Measurements from ENCODE around the gene TLR2. TPM values are rescaled to one million over a fixed set of nuclear protein-coding genes. Genes with fewer than 3 reads are reported as not detected.

The TLR2 gene, protein sequence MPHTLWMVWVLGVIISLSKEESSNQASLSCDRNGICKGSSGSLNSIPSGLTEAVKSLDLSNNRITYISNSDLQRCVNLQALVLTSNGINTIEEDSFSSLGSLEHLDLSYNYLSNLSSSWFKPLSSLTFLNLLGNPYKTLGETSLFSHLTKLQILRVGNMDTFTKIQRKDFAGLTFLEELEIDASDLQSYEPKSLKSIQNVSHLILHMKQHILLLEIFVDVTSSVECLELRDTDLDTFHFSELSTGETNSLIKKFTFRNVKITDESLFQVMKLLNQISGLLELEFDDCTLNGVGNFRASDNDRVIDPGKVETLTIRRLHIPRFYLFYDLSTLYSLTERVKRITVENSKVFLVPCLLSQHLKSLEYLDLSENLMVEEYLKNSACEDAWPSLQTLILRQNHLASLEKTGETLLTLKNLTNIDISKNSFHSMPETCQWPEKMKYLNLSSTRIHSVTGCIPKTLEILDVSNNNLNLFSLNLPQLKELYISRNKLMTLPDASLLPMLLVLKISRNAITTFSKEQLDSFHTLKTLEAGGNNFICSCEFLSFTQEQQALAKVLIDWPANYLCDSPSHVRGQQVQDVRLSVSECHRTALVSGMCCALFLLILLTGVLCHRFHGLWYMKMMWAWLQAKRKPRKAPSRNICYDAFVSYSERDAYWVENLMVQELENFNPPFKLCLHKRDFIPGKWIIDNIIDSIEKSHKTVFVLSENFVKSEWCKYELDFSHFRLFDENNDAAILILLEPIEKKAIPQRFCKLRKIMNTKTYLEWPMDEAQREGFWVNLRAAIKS
- total RNA-seq (2022) (7.0 and 10.8 TPM in 2 replicates), Bru-seq, nascent RNA (percentile 45 among the genes with signal in this experiment), BruChase-seq, experiment 1, labeled RNA remaining after a 6-hour chase (percentile 64 among the genes with signal in this experiment), BruChase-seq, experiment 2, labeled RNA remaining after a 2-hour chase (percentile 57 among the genes with signal in this experiment)
- long read RNA-seq, full-length matches to known transcripts: 4 of 7 reads
- long read RNA-seq, partial matches to known transcripts: 0 of 7 reads
- long read RNA-seq, other reads (novel, unspliced or antisense): 3 of 7 reads

DNA sequence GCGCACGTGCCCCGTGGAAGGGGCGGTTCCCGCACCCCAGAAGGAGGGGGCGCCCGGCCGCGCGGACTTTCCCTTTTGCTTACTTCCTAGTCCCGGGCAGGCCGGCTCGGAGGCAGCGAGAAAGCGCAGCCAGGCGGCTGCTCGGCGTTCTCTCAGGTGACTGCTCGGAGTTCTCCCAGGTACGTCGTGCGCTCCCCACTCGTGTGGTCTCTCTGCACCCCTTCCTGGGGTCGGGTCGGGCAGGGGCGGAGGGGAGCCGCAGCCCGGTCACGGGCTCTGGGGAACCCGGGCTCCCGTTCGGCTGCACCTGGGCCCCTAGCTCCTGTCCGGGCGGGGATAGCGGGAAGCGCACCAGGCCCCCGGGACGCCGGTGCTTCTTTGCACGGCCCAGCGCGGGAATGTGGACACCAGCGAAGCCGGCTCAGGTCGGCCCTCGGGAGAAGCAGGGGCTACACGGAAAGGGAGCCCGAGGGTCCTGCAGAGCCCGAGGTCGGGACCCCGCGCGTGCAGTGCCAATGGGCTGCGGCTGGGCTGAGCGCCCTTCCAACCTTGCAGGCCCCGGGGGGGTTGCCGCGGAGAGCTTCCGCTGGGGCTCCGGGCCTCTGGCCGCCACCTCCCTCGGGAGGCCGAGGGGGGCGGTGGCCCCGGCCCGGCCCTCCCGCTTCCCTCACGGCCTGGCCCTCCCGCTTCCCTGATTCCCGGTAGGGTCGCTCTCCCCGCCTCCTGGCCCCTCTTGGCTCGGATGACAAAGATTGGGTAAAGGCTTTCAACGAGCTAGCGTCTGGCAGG is at the start of gene TLR2:
Gene TLR2 (plus strand): TSS at position 99 of the 789 bp plus-strand sequence. CDS start 18,628 bp downstream, outside the sequence.
- intact Hi-C loops (cut with micrococcal nuclease; ENCODE audit: unreplicated experiment): no loop called here
- no peaks in the 10 kb centered on the region for H3K27me3 Mint-ChIP-seq (ENCODE audit: unreplicated experiment)
- H3K9me3 Mint-ChIP-seq (ENCODE audit: low read depth, unreplicated experiment): no peaks in the 10 kb centered on the region
- peaks cover 16% of the 10 kb centered on the region for H3K36me3 Mint-ChIP-seq (ENCODE audit: insufficient read depth, unreplicated experiment)
- TF ChIP-seq, protein P1, sequence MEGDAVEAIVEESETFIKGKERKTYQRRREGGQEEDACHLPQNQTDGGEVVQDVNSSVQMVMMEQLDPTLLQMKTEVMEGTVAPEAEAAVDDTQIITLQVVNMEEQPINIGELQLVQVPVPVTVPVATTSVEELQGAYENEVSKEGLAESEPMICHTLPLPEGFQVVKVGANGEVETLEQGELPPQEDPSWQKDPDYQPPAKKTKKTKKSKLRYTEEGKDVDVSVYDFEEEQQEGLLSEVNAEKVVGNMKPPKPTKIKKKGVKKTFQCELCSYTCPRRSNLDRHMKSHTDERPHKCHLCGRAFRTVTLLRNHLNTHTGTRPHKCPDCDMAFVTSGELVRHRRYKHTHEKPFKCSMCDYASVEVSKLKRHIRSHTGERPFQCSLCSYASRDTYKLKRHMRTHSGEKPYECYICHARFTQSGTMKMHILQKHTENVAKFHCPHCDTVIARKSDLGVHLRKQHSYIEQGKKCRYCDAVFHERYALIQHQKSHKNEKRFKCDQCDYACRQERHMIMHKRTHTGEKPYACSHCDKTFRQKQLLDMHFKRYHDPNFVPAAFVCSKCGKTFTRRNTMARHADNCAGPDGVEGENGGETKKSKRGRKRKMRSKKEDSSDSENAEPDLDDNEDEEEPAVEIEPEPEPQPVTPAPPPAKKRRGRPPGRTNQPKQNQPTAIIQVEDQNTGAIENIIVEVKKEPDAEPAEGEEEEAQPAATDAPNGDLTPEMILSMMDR (IDR thresholded peaks at IDR 0.05; ENCODE audit: unreplicated experiment): no peak
- peak within 1 kb of the TSS; percentile 17 for H3K27ac Mint-ChIP-seq (ENCODE audit: unreplicated experiment)
- no peaks in the 10 kb centered on the region for H3K4me1 Mint-ChIP-seq (ENCODE audit: low read depth, unreplicated experiment)
- CTCF ChIA-PET: no interaction called here
- BruUV-seq (replicated peaks): no TSS peak
- peak; percentile 67 for DNase-seq
- H3K4me3 Mint-ChIP-seq (ENCODE audit: low read depth, unreplicated experiment): peak within 1 kb of the TSS; percentile 62

DNA sequence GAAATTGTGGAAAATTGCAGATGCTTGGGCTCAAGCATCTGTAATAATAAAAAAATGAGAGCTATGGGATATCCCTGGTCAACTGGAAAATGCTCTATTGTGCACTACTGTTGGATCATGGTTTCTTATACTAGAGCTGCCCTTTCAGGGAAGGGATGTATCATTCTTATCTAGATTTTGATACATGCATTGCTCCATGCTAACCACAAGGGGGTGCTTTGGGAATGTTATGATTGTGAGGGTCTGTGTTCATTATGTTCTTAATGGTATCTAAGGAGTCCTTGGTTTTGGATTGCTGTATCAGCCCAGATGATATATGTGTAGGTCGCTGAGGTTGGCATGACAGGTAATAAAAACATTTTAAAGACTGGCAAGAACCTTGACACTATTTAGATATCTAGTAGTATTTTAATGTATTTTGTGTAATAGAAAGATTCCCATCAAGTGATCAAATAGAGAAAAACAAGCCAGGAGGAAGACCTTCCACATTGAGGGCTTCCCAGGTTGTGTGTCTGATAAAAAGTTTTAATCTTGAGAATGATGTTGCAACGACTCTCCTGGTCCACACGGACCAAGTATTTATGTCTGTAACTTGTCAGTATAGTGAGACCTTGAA is 49.2 kb upstream of the TLR2 start:
- no peak overlapping the region for H3K4me3 Mint-ChIP-seq (ENCODE audit: low read depth, unreplicated experiment)
- CTCF ChIA-PET: interaction anchor here (1.3 kb wide), 1 partner anchor 115 kb away, joined by 4 read pairs; no protein-coding TSS in a partner anchor
- no TSS peak for BruUV-seq (replicated peaks)
- intact Hi-C loops (cut with micrococcal nuclease; ENCODE audit: unreplicated experiment): loop anchor here (1.0 kb wide), 1 partner anchor 115 kb away; no protein-coding TSS in a partner anchor
- no peaks in the 10 kb centered on the region for H3K4me1 Mint-ChIP-seq (ENCODE audit: low read depth, unreplicated experiment)
- H3K27ac Mint-ChIP-seq (ENCODE audit: unreplicated experiment): no peak overlapping the region
- H3K36me3 Mint-ChIP-seq (ENCODE audit: insufficient read depth, unreplicated experiment): peaks cover 6% of the 10 kb centered on the region
- H3K27me3 Mint-ChIP-seq (ENCODE audit: unreplicated experiment): no peaks in the 10 kb centered on the region
- peak; percentile 14 for DNase-seq
- no peaks in the 10 kb centered on the region for H3K9me3 Mint-ChIP-seq (ENCODE audit: low read depth, unreplicated experiment)
- TF ChIP-seq, protein P1 (IDR thresholded peaks at IDR 0.05; ENCODE audit: unreplicated experiment): peak; percentile 40

DNA sequence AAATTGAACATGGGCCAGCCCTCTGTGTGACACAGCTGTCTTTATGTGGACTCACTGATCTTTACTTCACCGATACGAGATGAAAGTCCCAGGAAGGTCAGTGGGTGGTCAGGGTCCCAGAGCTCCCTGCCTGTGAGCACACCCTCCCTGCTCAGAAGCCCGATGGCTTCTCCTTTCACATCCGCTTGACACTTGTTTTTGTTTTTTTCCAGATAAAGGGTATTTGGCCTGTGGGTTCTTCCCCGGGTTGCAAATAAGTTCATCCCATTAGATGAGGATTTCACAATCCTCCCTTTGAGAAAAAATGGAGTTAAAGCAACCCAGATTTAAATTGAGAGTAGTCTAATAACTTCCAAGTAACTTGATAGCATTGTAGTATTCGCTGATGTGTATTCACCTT is 48.2 kb upstream of the TLR2 start:
- intact Hi-C loops (cut with micrococcal nuclease; ENCODE audit: unreplicated experiment): no loop called here
- no peak overlapping the region for H3K4me3 Mint-ChIP-seq (ENCODE audit: low read depth, unreplicated experiment)
- no peaks in the 10 kb centered on the region for H3K9me3 Mint-ChIP-seq (ENCODE audit: low read depth, unreplicated experiment)
- no TSS peak for BruUV-seq (replicated peaks)
- CTCF ChIA-PET: no interaction called here
- no peak for DNase-seq
- TF ChIP-seq, protein P1 (IDR thresholded peaks at IDR 0.05; ENCODE audit: unreplicated experiment): no peak
- peaks cover 10% of the 10 kb centered on the region for H3K36me3 Mint-ChIP-seq (ENCODE audit: insufficient read depth, unreplicated experiment)
- H3K27ac Mint-ChIP-seq (ENCODE audit: unreplicated experiment): no peak overlapping the region
- no peaks in the 10 kb centered on the region for H3K27me3 Mint-ChIP-seq (ENCODE audit: unreplicated experiment)
- H3K4me1 Mint-ChIP-seq (ENCODE audit: low read depth, unreplicated experiment): no peaks in the 10 kb centered on the region
